Stimulated activated CD4-positive, alpha-beta T cell treated with anti-CD3 and anti-CD28 coated beads, Interleukin-4, amount 100 ng/mL, for 1 hour (primary cell): Measurements from ENCODE around the gene LRBA.
A peak's percentile ranks its signal among the peaks of the same experiment; 100 is the strongest.
"Not testable (repeated sequence)": the region's sequence is repeated elsewhere in the genome, so short reads cannot be mapped to it uniquely, and the experiment has no call there.

Experiments
- DNase-seq: peaks from one replicate; pipeline ENCODE4 v3.0.0-alpha.2; 2020

The LRBA gene

DNA sequence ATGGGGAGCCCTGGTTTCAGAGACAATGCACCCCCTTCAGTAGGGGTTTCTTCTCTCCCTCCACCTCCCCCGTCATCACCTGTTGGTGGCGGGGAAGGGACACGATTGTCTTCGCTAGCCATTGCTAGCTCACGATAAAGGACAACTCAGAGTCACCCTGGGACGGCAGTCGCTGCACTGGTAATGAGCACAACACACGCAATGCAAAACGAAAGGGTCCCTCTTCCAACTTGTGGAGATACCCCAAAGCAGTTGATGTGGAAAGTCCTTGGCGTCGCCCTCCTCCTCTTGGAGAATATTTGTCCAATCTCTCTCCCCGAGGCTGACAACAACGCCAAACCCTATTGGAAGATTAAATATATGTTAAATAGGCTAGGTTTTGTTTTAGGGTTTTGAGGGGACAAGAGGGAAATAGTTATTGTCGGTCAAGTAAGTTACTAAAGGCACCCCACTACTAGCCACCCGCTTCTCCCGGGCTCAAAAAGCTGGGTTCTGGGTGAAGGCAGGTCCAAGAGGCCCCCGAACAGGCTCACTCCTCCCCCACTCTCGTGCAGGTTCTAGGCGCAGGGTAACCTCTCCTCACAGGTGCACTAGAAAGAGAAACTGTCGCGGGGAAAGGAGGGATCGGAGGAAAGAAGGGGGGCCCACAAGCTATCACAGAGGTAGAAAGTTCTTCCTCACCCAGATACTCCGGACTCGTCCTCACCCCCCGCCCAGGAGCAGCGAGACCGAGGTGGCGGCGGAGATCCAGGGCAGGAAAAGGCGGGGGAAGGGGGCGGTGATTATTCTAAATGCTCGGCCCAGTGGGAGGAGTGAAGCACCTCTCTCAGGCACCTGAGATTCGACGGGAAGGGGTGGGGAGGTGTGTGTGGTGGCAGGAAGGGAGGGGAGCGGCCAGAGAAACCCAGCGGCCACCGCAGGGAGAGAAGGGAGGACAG, at the start of gene LRBA:
Gene LRBA, minus strand, starts transcription at position 764 of the 938 bp plus-strand sequence. Its CDS starts 642 bp downstream, at position 122.
- peak; percentile 80 for DNase-seq

GRCh38 chr4:151063143-151063542, 48.1 kb upstream of the LRBA start:
- not testable (repeated sequence) for DNase-seq

DNA sequence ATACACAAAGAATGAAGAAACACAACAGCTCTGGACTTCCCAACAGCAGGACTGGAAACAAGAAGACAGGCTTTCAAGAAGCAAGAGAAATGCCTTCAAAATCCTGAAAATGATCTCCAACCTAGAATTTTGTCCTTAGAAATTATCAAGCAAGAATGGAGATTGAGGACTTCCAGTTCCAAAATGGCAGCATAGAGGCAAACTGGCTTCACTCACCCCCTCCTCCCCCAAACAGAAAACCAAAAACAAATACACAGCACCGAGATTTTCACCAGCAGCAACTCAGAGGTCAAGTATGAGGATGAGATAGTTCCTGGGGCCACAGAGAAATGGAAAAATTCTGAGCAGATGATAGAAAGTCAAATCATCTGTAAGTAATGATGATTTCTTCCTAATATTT, 40.5 kb upstream of the LRBA start:
- no peak for DNase-seq

DNA sequence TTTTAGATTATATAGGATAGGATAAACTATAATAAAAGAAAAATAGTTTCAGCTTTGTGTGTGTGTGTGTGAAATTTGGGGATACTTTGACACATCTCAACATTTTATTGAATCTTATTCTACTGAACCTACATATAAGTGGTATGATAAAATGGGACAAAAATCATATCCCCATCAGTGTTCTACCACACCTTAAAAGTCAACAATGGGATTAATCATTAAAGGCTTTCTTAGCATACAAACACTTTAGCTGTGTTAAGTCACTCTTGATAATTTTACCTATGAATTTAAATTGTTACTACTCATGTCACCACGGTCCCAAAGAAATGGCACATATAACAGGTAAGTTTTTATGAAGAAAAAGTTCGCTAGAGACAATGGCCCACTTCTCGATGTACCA, 37.7 kb upstream of the LRBA start:
- DNase-seq = no peak

- DNase-seq = no peak
Observed at GRCh38 chr4:151049430-151049884, 34.4 kb upstream of the LRBA start.

- DNase-seq = no peak
Observed at GRCh38 chr4:151048913-151049312, 33.8 kb upstream of the LRBA start.

DNA sequence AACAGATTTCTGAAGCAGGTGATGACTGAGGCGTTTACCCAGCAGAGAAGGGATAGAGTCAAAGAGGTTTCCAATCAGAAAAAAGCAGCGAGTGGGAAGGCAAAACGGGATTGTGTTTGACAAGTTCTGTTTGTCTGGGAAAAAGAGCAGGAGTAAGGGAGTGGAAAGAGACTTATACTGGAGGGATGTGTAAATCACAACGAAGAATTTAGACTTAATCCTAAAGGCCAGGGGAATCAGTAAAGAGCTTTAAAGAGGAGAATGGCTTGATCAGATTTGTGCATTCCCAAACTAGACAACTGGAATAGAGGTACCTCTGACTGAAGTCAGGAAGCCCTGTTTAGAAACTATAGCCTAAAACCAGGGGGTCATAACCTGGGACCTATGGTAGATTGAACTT, 31.5 kb upstream of the LRBA start:
- DNase-seq = no peak

GRCh38 chr4:151045907-151046306, 30.8 kb upstream of the LRBA start:
- DNase-seq = no peak

- no peak for DNase-seq
Observed at GRCh38 chr4:151043803-151044515, 28.9 kb upstream of the LRBA start.

- no peak for DNase-seq
Observed at GRCh38 chr4:151039733-151040132, 24.6 kb upstream of the LRBA start.

- DNase-seq = no peak
Observed at GRCh38 chr4:151038452-151039157, 23.5 kb upstream of the LRBA start.

DNA sequence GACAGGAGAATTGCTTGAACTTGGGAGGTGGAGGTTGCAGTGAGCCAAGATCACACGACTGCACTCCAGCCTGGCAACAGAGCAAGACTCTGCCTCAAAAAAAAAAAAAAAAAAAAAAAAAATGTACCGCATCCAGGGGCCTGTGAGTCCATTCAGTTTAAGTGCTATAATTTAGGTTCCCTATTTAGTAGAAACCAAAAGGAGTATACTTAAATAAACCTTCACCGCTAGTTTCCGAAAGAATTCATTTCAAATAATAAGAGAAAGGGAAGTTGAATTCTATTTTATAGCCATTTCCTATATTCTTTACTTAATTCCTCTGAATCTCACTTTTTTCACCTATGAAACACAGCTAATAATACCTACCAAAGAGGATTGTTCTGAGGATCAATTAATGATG, 20.8 kb upstream of the LRBA start:
- no peak for DNase-seq

- DNase-seq = no peak
Observed at GRCh38 chr4:151035328-151035727, 20.2 kb upstream of the LRBA start.

- DNase-seq = no peak
Observed at GRCh38 chr4:151034829-151035228, 19.7 kb upstream of the LRBA start.

DNA sequence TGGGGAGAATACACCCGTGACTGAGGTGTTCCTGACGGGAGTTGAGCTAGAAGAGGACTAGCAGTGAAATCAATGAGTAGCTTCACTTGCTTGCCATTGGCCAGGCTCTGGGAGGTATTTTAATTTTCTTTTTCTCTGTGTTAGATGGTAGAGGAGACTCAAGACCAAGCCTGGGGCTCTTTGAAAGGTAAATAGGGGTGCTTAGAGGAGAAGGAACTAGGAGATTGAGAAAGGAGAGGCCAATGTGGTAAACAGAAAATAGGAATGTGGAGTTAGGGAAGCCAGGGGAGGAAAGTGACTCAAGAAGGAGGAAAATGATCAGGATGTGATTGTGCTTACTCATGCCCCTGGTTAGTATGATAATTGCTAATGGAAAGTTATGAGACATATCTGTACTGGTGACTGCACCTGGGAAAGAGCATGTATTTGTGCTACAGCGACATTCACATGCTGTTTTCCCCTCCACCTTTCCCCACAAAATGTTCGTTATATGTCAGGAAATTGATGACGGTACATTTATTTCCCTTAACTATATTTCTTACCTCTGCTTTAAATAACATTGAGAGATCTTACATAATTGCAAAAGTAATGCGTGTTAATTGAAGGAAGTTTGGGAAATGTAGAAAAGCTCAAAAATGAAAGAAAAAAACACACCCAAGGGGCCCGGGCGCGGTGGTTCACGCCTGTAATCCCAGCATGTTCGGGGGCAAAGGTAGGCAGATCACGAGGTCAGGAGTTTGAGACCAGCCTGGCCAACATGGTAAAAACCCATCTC, 16.9 kb upstream of the LRBA start:
- peak; percentile 11 for DNase-seq

DNA sequence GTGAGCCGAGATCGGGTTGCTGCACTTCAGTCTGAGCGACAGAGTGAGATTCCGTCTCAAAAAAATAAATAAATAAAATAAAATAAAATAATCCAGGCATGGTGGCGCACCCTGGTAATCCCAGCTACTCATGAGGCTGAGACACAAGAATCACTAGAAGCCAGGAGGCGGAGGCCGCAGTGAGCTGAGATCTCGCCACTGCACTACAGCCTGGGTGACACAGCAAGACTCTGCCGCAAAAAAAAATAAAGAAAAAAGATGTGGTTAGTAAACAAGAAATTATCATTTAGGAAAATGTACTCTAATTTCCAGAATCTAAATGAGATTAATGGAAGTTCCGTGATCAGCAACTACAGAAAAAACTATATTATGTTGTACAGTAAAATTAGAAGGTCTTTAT, 14.5 kb upstream of the LRBA start:
- peak; percentile 35 for DNase-seq

GRCh38 chr4:151029006-151029405, 13.9 kb upstream of the LRBA start:
- DNase-seq = not testable (repeated sequence)

DNA sequence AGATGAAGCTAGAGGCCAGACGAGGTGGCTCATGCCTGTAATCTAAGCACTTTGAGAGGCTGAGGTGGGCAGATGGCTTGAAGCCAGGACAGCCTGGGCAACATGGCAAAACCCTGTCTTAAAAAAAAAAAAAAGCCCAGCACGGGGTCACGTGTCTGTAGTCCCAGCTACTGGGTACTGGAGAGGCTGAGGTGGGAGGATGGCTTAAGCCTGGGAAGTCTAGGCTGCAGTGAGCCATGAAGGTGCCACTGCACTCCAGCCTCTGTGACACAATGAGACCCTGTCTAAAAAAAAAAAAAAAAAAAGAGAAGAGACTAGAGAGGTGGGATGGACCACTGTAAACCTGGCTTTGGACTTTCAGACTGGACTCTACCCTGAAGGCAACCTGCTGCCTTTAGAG, 10.7 kb upstream of the LRBA start:
- no peak for DNase-seq

DNA sequence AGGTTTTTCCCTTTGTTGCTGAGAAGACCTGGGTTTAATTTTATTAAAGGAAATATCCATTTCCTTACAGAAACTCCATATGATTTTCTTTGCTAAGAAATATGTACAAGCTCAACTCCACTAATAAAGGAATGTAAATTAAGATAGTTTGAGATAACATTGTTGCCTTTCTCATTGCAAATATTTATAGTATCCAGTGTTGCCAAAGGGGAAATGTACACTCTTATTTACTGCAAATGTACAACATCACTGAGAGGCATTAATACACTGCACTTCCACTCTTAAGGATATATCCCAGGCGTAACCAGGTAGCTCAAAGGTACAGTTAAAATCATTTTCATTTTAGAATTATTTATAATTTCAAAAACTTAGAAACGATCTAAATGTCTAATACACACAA, 7.5 kb upstream of the LRBA start:
- no peak for DNase-seq

- no peak for DNase-seq
Observed at GRCh38 chr4:151021637-151022334, 6.7 kb upstream of the LRBA start.

DNA sequence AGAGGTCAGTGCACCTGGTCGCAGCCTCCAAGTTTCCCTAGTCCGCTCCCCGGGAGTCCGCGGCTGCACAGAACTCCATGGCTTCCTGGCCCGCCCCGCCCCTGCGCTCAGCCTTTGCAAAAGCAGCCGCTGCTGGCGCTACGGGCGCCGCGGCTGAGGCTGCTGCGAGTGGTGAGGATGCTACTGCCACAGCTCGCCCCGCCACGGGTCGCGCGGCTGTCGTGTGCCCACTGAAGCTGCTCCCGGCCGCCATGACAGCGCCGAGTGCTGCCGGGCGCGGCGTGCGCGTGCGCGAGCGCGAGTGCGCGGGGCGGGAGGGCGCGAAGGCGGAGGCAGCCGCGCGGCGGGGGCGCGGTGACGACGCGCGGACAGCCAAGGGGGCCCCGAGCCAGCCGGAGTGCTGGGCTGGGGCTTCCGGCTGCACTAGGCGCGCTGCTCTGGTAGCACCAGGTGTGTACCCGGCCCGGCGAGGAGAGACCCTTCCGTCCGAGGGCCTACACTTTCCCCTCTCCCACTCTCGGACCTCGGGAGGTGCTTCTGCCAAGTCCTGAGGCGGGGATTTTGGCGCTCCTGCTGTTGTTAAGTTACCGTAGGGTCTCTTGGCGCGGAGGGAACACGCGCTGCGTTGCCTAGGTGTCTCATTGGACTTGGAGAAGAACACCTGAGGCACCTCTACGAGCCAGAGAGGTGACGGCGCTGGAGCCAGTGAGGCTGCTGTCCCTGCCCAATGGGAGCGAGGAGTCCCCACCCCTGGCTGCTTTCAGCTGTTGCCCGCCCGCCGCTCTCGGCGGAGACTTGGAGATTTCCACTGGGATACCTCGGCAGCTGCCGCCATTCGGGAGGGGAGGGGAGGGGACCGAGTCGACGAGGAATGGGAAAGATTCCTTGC, 619 bp upstream of the LRBA start:
- peak; percentile 83 for DNase-seq
